GM18505 (cell line): Measurements from ENCODE around the gene GOSR2.
"Not testable (repeated sequence)": the region's sequence is repeated elsewhere in the genome, so short reads cannot be mapped to it uniquely, and the experiment has no call there.

Experiments
- ATAC-seq: cut with Tn5 transposase; IDR thresholded peaks from one replicate; pipeline ENCODE4 v1.9.1; 2021; ENCODE audit not compliant: unreplicated experiment
- POLR2A ChIP-seq: IDR thresholded peaks from 4 replicates; pipeline ENCODE4 v1.6.1; 2011; ENCODE audit warnings: borderline replicate concordance; ENCODE audit not compliant: insufficient read depth, insufficient read length; ENCODE audit errors: extremely low read depth

The GOSR2 gene

DNA sequence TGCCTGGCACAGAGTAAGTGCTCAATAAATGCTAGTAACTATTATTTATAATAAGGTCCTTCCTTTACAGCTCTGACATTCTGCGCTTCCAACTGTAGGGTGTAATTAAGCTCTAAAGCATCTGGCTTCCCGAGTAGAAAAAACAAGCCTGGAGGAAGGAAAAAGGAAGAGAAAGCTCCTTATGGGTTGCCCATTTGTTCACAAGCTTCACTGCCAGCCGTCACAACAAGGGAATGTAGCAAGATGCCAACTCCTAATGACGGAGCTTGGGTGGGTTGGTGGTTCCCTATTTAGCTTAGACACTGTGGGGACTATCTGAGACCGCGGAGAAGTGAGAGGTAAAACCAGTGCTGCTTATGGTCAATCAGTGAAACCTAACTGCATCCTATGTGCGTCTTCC is 63.4 kb downstream of the GOSR2 start:
- TF ChIP-seq POLR2A, result no peak
- ATAC-seq, result no peak

DNA sequence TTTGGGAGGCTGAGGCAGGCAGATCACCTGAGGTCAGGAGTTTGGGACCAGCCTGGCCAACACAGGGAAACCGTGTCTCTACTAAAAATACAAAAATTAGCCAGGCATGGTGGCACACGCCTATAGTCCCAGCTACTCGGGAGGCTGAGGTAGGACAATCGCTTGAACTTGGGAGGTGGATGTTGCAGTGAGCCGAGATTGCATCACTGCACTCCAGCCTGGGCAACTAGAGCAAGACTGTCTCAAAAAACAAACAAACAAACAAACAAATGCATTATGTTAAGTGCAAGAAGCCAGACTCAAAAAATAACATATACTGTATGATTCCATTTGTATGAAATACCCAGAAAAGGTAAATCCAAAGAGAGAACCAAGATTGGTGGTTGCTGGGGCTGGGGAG is 65.0 kb downstream of the GOSR2 start:
- not testable (repeated sequence) for ATAC-seq

DNA sequence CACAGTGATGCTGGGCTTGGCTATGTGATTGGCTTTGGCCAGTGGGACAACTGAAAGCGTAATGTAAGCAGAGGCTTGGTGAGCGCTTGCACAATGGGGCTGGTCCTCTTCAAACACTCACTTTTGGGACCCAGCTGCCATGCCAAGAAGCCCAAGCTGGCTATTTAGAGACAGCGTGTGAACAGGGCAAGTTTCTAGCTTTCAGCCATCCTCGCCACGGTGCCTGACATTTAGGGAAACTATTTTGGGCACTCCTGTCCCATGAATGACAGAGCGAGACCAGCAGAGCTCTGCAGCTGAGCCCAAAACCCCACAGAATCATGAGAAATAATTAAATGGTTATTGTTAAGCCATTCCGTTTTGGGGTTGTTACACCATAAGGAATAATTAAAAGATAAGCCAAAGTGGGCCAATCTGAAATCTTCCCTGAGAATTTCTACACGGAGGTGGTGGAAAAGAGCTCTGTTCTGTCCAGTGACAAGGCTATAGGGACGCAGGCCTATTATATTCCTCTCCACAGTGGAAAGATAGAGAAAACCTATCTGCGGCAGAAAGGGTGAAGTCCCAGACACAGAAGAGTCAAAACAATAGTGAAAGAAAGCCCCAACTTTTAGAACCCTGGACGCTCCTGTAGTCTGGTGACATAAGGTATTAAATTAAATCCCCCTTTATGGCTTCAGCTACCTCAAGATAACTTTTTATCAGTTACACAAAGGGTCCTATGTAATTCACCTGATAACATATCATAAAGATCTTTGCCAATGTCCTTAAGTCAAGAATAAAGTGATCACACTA is 66.9 kb downstream of the GOSR2 start:
- TF ChIP-seq POLR2A, result no peak

DNA sequence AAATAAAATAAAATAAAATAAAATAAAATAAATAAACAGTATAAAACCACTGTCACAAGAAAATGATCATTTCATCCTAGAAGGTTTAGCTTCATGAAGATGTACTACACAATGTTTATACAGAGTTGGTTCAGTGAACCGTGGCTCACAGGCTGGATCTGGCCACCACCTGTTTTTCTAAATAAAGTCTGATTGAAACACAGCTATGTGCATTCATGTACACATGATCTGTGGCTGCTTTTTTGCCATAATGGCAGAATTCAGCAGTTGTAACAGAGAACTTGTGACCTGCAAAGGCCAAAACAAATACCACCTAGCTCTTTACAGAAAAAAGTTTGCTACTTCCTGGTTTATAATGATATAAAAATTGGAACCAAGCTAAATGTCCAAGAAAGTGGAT is 68.7 kb downstream of the GOSR2 start:
- ATAC-seq, result no peak
- TF ChIP-seq POLR2A, result no peak

More for the DNA sequence above, 66.9 kb downstream of the GOSR2 start:
- ATAC-seq, result no peak
